Stimulated activated CD8-positive, alpha-beta memory T cell treated with anti-CD3 and anti-CD28 coated beads, Interleukin-7, amount 100 ng/mL, for 24 hours (primary cell): ENCODE data around the gene CASP3.
"Not testable (repeated sequence)": the region's sequence is repeated elsewhere in the genome, so short reads cannot be mapped to it uniquely, and the experiment has no call there.

Experiments used
- DNase-seq: peaks from one replicate; pipeline ENCODE4 v3.0.0-alpha.2; 2020; ENCODE audit warnings: low read depth

The CASP3 gene

DNA sequence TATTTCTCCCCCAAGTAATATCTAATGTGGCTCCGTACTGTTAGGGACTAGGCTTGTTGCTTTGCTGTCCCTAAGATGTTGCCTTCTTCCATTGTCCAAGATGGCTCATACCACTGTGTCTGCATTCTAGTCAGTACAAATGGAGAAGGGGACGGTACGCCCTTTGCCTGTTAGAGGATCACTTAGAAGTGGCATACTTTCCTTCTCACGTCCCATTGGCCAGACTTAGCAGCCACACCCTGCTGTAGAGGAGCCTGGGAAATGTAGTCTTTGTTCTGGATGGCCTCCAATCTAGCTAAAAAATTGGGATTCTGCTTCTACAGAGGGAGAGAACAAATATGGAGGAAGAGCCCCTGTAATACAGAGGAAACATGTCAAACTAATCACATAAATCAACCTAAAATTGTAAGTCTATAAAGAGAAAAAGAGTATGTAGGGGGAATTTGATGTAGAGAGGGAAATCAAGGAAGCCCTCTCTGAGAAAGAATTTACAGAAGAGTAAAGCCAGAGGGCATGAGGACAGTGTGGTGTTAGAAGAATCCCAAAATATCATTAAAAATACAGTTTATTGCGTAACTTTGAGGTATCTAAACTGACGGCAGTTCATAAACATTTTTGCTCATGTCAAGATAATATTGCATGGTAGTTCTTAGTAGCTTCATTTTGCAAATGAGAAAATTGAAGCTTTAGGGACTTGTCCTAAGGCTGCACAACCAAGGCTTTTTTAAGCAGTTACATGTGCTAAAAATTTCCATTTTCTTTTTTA, 15.4 kb upstream of the CASP3 start:
- DNase-seq, result no peak

- no peak for DNase-seq
Observed at GRCh38 chr4:184662236-184662635, 13.0 kb upstream of the CASP3 start.

GRCh38 chr4:184660978-184661377, 11.7 kb upstream of the CASP3 start:
- no peak for DNase-seq

DNA sequence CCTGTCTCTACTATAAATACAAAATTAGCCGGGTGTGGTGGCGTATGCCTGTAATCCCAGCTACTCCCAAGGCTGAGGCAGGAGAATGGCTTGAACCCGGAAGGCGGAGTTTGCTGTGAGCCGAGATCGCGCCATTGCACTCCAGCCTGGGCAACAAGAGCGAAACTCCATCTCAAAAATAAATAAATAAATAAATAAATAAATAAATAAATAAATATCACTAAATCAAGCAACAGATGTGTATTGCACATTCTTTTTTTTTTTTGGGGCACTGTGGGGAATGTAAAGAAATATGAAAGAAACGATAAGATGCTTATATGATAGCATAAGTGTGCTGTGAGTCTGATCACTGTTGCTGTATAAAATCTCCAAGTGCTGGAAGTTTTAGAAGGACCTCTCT, 8.6 kb upstream of the CASP3 start:
- DNase-seq, result not testable (repeated sequence)

DNA sequence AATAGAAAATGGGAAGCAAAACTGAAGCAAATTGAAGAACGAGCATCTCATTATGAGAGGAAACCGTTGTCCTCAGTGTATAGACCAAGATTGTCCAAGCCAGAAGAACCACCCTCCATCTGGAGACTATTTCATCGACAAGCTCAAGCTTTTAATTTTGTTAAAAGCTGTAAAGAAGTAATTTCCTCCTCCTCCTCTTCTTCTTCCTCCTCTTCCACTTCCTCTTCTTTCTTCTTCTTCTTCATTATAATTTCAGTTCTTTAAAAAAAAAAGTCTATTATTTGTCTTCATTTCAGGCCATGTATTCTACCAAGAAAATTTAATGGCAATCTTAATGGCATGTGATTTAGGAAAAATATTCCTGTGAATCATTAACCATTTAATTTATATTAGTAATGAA, 7.9 kb upstream of the CASP3 start:
- DNase-seq, result no peak

GRCh38 chr4:184655889-184656869, 6.9 kb upstream of the CASP3 start:
- DNase-seq, result no peak

- no peak for DNase-seq
Observed at GRCh38 chr4:184653650-184654049, 4.4 kb upstream of the CASP3 start.

DNA sequence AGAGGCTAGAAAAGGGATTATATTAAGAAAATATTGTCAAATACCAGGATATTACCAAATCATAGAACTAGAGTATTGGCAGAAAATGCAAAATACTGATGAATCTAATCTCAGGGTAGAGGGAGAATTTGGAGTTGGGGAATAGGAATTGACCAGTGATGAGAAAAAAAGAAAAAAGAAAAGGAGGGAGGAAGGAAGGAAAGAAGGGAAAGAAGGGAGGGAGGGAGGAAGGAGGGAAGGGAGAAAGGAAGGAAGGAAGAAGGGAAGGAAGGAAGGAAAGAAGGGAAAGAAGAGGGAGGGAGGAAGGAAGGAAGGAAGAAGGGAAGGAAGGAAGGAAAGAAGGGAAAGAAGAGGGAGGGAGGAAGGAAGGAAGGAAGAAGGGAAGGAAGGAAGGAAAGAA, 3.4 kb upstream of the CASP3 start:
- DNase-seq, result not testable (repeated sequence)

DNA sequence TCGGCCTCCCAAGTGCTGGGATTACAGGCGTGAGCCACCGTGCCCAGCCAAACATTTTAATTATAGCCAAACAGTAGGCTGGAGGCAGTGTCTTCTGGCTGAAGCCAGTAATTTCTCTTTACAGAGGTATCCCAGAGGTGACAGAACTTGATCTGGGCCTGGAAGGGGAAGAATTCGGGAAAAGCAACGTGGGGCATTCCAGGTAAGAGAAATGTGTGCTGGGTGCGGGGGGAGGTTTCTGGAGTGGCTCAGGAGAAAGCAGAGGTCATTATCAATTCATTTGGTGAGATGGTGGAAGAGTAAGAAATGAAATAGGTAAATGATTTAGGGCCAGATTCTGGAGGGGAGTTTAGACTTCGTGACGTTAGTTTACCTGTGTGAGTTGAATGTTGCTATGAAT, 2.7 kb upstream of the CASP3 start:
- DNase-seq, result no peak

- DNase-seq, result no peak
Observed at GRCh38 chr4:184649971-184650855, 966 bp upstream of the CASP3 start.

DNA sequence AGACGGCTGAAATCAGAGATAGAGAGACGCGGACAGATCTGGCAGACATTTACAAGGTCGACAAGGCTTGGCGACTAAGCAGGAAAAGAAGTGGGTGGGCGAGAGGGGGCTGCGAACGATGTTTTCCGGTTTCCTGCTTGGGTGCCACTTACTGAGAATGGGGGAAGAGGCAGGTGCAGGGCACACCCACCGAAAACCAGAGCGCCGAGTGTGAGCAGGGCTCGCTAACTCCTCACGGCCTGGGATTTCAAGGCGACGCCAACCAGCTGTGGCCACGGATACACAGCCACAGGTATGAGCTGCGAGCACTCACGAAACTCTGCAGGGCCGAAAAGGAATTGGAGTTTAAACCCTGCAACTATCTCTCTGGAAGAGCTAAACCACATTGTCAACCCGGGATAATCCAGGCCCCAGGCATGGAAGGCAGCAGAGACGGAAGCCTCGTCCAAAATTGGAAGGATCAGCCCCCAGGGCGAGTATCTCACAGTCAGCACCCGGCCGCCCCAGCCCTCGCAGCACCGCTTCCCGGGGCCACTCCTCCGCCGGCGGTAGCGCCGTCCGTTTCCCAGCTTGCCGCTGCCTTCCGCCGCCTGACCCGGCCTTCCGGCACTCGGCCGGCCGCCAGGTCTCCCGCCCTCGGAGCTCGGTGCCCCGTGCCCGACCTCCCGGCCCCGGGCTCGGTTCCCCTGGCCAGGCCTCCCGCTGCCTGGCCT, 778 bp downstream of the CASP3 start:
- no peak for DNase-seq

DNA sequence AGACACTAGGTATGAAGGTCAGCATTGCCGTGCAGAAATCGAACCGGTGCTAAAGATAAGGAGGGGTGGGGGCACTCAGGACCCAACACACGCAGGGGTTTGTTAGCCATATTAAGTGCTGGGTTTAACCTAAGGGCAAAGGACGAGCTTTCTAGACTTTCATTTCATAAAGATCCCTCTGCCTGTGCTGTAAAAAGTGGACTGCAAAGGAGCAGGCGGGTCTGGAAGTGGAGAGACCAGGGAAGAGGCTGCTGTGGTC, 1.3 kb downstream of the CASP3 start:
- DNase-seq, result no peak

DNA sequence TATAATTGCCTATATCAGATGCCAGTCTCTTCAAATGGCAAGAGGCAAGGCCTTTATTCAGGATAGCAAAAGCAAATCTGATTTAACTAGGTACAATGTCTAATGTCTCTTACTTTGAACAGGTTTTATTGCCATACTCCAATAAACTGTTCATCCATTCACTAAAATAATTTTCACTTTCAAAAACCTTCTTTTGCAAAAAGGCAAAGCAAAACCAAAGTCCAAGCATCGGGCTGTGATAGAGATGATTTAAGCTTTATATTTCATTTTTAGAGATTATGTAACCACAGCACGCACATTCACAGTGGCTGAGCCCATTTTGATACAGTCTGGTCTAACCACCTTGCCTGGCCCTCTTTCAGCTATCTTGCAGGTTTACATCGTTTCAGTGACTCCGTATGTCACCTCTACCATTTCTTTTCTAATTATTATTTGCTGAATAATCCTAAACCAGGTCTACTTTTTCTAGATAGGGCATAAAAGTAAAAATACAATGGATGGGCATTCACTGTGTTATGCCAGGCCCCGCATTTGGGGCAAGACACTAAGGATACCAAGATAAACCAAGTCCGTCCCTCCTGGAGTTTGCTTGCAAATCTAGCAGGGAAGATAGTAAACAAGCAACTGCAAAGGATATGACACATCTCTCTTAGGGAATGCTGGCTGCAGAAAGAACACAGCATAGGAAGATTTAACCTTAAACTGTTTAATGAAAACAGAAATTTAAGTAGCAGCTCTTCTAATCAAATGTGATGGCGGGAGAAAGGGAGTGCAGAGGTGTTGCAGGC, 1.8 kb downstream of the CASP3 start:
- no peak for DNase-seq

GRCh38 chr4:184645904-184646610, 3.2 kb downstream of the CASP3 start:
- DNase-seq, result no peak

GRCh38 chr4:184644553-184645307, 4.5 kb downstream of the CASP3 start:
- no peak for DNase-seq

- DNase-seq, result no peak
Observed at GRCh38 chr4:184643731-184644130, 5.5 kb downstream of the CASP3 start.

DNA sequence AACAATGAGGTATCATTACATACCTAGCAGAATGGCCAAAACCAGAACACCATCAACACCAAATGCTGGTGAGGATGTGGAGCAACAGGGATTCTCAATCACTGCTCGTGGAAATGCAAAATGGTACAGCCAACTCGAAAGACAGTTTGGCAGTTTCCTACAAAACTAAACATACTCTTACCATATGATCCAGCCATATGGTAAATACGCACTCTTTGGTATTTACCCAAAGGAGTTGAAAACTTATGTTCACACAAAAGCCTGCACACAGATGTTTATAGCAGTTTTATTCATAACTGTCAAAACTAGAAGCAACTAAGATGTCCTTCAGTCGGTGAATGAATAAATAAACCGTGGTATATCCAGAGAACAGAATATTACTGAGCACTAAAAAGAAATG, 7.8 kb downstream of the CASP3 start:
- DNase-seq, result no peak

DNA sequence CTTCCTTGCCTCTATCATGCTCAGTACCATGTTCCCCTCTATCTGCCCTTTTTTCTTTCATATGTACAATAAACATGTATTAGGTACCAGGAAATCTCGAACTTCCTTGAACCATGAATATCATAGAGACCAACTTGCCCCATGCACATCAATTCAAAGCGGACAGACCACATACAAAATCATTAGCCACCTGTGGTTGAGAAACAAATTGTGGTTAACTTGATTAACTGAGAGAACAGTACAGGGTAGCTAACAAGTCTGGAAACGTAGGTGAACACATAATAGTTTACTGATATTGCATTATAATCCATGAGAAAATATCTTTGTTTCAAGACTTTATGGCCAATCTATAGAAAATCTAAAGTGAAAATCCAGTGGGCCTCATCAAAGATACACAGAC, 8.2 kb downstream of the CASP3 start:
- DNase-seq, result no peak

- no peak for DNase-seq
Observed at GRCh38 chr4:184636897-184637296, 12.3 kb downstream of the CASP3 start.

DNA sequence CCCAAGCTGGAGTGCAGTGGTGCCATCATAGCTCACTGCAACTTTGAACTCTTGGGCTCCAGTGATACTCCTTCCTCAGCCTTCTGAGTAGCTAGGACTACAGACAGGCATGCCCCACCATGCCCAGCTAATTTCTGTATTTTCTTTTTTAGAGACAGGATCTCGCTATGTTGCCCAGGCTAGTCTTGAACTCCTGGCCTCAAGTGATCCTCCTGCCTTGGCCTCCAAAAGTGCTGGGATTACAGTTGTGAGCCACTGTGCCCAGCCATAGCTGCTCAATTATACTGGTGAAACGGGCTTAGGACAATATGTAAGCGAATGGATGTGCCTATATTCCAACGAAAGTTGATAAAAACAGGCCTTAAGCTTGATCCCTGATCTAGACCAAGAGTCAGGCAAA, 13.1 kb downstream of the CASP3 start:
- DNase-seq, result no peak
